Stimulated activated CD8-positive, alpha-beta memory T cell treated with anti-CD3 and anti-CD28 coated beads, Interleukin-15, amount 100 ng/mL, for 48 hours (primary cell): ENCODE results near the gene NCLN.
"Not testable (repeated sequence)": the region's sequence is repeated elsewhere in the genome, so short reads cannot be mapped to it uniquely, and the experiment has no call there.

Experiments
- DNase-seq, 2 donors: peaks; one replicate each; pipeline ENCODE4 v3.0.0-alpha.2; 2020; ENCODE audit warnings: low read depth in 2 of 2

Gene NCLN, protein sequence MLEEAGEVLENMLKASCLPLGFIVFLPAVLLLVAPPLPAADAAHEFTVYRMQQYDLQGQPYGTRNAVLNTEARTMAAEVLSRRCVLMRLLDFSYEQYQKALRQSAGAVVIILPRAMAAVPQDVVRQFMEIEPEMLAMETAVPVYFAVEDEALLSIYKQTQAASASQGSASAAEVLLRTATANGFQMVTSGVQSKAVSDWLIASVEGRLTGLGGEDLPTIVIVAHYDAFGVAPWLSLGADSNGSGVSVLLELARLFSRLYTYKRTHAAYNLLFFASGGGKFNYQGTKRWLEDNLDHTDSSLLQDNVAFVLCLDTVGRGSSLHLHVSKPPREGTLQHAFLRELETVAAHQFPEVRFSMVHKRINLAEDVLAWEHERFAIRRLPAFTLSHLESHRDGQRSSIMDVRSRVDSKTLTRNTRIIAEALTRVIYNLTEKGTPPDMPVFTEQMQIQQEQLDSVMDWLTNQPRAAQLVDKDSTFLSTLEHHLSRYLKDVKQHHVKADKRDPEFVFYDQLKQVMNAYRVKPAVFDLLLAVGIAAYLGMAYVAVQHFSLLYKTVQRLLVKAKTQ

DNA sequence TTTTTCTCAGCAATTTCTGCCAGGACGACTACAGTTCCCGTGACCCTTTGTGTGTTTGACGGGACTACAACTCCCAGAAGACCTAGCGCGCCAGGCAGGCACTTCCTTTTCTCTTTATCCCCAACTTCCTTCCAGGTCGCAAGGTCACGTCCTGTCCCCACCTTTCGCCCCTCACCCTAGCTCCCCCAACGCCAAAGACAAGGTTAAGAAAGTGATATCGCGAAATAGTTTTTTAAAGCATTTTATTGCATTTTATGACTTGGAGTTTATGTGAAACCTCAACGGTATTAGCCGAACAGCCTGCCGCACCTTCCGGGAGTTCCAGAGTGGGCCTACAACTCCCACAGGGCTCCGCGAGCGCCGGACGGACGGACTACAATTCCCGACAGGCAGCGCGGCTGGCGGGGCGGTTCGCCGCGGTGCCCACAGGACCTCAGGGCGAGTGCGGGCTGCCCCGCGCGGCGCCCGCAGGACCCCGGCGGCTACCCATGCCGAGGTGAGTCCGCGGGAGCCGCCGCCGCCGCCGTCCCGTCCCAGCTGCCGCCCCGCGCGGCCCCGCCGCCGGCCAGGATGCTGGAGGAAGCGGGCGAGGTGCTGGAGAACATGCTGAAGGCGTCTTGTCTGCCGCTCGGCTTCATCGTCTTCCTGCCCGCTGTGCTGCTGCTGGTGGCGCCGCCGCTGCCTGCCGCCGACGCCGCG, at the start of gene NCLN:
TSS of gene NCLN (plus strand) at position 470 of the 699 bp plus-strand sequence. CDS start at position 571, 101 bp downstream.
- DNase-seq = peak; percentile 88 to 91

DNA sequence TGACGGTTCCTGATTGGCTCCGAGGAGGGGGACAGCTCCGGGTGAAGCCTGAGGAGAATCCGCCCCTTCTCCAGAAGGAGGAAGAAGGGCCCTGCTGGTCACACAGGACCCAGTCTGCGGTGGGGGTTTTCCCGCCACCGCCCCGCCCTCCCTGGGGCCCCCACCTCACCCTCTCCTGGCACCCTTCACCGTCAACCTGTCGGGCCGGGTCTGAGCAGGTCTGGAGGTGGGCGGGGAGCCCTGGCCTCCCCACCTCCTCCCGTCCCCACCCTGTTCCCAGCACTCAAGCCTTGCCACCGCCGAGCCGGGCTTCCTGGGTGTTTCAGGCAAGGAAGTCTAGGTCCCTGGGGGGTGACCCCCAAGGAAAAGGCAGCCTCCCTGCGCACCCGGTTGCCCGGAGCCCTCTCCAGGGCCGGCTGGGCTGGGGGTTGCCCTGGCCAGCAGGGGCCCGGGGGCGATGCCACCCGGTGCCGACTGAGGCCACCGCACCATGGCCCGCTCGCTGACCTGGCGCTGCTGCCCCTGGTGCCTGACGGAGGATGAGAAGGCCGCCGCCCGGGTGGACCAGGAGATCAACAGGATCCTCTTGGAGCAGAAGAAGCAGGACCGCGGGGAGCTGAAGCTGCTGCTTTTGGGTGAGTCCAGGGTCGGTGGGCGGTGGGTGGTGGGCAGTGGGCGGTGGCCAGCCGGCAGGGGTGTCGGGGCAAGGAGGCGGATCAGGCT, 49.6 kb upstream of the NCLN start, which contains the start of gene GNA15:
TSS of gene GNA15 (plus strand) at position 73 of the 723 bp plus-strand sequence. CDS start at position 491, 418 bp downstream.
- DNase-seq = peak in 1 of 2 donors; percentile 34

DNA sequence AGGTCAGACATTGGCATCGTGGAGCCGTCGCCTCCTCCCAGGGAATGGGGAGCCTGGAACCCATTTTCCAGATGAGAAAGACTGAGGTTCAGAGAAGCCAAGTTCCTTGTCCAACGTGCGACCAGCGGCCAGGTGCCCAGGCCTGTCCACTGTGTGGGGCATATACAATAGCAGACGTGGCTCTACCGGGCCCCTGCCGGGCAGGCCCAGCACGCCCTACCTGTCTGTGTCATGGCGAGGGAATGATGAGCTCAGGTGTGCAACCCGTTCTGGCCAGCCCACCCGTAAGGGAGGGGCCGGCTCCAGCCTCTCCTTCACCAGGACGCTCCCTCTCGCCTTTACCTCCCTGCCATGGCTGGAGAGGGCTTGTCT, 49.1 kb upstream of the NCLN start:
- DNase-seq = no peak

DNA sequence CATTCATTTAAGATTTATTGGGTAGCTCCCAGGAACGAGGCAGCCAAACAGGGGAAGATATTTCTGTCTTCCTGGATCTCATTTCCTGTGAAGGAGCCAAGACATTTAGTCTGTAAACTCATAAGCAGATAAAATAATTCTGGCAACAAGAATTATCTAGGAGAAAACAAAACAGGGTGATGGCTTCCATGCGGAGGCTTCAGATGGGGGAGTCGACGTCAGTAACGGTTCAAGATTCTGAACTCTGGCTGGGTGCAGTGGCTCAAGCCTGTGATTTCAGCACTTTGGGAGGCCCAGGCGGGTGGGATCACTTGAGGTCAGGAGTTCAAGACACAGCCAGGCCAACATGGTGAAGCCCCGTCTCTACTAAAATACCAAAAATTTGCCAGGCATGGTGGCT, 48.6 kb upstream of the NCLN start:
- DNase-seq = no peak

DNA sequence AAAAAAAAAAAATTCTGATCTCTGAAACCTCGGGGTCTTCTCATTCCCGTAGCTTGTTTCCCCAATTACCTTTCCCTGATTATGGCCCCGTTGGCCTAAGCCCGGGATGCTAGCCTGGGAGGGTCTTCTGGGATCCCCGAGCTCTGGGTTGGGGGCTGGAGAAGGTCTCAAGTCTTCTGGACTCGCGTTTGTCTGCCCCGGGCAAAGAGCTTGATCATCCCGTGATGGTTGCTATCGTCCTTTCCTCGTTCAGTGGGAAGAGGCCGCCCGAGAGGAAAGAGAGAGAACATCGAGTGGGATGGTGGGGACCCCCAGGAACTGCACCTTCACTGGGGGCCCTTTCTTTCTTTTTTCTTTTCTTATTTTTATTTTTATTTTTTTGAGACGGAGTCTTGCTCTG, 47.5 kb upstream of the NCLN start:
- no peak for DNase-seq

DNA sequence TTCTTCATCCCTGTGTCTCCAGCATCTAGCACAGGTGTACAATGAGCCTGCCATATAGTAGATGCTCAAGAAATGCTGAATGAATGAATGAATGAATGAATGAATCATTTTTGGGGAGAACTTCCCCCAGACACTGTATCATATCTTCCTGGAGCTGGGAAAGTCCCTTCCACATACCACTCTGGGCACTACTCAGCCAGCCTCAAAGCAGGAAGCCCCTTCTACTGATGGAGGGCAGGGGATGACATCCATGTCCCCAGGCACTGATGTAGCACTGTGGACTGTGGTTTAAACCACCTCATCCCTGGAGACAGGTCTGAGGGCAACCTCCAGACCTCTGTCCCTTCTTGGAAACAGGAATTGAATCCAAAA, 45.1 kb upstream of the NCLN start:
- DNase-seq = no peak

DNA sequence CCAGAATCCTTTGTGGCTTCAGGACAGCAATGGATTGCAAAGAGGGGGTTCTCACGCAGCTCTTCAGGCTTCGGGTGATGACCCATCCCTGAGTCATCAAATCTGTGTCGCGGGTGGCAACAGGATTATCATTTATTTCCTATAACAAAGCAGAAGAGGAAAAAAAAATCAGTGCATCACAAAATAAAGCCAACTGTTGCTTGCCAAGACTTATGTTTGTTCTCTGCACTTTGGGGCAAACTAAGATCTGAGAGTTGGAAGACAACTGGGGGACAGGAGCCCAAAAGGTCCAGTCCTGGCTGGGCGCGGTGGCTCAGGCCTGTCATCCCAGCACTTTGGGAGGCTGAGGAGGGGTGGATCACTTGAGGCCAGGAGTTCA, 43.4 kb upstream of the NCLN start:
- peak in 1 of 2 donors; percentile 50 for DNase-seq

DNA sequence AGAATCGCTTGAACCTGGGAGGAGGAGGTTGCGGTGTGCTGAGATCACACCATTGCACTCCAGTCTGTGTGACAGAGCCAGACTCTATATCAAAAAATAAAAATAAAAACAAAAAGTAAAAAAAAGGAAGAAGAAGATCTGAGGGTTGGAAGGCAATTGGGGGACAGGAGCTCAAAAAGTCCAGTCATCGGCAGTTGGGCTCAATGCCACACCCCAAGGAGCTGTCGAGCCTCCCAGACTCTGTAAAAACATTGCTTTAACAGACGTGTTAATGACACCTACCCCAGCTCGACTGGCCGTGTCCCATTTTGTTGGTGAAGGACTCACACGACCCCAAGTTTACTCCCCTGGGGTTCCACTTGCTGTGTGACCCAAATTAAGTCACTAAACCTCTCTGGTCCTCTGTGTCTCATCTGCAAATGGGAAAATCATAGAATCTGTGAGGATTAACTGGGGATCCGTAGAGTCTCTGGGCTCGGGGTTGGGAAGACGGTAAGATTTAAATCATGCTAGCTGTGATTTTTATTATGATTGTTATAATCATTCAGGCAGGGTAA, 42.9 kb upstream of the NCLN start:
- DNase-seq = no peak

DNA sequence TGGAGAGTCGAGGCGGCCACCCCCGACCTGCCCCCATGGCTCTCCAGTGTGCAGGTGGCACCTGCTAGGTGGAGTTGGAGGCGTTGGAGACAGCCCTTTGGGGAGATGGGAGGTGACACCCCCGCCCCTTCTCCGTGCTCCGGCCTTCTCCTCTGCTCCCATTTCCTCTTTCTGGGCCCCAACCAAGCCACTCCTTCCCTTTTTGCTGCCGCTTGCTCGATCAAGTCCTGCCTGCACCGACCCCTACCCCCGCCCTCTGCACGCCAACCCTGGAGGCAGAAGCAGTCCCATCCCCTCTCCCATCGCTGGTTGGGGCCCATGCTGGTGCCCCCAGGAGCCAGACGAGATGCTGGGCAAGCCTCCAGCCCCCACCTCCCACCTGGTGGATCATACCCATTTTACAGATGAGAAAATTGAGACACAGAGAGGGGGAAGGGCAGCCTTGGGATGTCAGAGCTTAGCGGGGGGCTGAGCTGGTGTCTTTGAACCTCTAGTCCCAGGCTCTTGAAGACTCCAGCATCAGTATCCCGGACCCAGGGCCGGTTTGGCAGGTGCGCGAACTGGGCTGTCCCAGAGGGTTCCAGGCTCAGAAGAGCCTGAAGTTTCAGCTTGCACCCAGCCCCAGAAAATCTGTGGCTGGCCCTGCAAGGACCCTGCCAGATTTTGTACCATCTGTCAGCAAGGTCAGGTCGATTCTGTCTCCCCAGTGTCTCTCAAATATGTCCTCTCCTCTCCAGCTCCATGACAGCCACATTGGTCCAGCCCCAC, 39.6 kb upstream of the NCLN start:
- no peak for DNase-seq

DNA sequence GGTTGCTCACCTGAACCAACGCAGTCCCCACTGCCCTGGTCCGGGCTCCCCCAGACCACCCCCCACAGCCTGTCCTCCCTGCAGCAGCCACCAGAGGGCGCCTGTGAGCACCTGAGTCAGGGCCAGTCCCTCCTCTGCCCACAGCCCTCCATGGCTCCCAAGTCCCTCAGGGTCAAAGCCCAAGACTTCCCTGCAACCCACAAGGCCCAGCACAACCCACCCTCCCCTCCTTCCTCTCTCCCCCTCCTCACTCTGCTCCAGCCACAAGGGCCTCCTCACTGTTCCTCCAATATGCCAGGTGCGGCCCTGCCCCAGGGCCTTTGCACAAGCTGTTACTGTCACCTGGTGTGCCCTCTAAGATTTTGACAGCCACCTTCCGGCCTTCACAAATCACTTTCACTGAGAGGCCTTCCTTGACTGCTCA, 39.0 kb upstream of the NCLN start:
- DNase-seq = peak in 1 of 2 donors; percentile 38

DNA sequence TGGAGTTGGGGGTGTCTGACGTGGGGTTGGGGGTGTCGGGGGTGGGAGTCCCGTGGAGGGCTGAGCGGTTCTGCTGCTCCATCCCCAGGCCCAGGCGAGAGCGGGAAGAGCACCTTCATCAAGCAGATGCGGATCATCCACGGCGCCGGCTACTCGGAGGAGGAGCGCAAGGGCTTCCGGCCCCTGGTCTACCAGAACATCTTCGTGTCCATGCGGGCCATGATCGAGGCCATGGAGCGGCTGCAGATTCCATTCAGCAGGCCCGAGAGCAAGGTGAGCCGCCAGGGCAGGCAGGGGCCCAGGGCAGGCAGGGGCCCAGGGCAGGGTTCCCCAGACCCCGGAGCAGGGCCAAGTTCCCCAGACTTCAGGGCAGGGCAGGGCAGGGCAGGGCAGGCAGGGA, 37.2 kb upstream of the NCLN start:
- no peak for DNase-seq

DNA sequence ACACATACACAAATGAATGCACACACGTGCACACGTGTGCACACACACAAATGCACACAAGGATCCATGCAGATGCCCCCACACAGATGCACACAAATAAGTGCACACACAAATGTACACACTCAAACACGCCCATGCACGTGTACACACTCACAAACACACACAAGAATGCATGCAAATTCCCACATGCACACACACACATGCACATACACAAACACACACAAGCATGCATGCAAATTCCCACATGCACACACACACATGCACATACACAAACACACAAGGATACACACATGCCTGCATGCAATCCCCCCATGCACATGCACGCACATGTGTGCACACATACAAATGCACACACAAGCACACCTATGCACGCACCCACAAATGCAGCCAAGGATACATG, 36.6 kb upstream of the NCLN start:
- DNase-seq = no peak

DNA sequence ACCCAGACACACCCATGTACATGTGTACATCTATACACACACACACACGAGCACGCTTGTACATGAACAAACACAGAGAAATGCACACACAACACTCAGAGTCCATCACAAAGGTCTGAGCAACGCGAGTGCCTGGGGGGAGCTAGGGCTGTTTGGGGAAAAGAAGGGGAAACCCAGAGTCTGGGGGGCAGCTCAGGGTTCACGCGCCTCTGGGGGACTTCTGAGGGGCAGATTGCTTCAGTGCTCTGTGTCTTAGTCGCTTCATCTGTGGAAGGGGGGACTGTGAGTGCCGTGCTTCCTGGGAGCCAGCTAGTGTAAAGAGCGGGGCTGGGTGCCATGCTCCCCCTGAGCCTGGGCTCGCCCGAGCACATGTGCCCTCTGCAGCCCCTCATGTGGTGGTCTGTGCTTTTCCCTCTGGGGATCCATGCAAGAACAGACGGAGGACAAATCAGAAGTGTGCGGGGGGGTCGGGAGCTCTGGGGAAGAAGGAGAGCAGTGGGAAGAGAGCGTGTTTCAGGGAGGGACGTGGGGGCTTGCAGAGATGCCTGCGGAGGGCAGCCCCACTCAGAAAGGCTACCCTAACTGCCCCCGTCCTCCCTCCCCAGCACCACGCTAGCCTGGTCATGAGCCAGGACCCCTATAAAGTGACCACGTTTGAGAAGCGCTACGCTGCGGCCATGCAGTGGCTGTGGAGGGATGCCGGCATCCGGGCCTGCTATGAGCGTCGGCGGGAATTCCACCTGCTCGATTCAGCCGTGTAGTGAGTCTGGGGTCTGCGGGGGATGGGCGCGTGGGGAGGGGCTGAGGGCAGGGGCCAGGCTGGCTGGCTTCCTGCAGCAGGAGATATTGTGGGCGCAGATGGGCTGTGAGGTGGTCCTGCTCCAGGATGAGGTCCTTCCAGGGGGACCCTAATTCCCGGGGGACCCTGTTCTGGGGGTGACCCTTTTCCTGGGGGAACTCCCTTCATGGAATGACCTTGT, 35.9 kb upstream of the NCLN start:
- DNase-seq = no peak

DNA sequence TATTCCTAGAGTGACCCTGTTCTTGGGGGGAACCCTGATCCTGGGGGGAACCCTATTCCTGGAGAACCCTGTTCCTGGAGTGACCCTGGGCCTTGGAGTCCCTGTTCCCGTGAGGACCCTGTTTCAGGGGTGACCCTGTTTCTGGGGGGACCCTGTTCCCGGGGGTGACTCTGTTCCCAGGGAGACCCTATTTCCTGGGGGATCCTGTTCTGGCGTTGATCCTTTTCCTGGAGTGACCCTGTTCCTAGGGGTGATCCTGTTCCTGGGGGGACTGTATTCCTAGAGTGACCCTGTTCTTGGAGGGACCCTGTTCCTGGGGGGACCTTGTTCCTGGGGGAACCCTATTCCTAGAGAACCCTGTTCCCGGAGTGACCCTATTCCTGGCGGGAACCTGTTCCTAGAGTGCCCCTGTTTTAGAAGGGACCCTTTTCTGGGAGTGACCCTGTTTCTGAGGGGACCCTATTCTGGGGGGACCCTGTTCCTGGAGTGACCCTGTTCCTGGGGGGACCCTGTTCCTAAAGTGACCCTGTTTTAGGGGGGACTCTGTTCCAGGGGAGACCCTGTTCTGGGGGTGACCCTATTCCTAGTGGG, 34.9 kb upstream of the NCLN start:
- DNase-seq = no peak

DNA sequence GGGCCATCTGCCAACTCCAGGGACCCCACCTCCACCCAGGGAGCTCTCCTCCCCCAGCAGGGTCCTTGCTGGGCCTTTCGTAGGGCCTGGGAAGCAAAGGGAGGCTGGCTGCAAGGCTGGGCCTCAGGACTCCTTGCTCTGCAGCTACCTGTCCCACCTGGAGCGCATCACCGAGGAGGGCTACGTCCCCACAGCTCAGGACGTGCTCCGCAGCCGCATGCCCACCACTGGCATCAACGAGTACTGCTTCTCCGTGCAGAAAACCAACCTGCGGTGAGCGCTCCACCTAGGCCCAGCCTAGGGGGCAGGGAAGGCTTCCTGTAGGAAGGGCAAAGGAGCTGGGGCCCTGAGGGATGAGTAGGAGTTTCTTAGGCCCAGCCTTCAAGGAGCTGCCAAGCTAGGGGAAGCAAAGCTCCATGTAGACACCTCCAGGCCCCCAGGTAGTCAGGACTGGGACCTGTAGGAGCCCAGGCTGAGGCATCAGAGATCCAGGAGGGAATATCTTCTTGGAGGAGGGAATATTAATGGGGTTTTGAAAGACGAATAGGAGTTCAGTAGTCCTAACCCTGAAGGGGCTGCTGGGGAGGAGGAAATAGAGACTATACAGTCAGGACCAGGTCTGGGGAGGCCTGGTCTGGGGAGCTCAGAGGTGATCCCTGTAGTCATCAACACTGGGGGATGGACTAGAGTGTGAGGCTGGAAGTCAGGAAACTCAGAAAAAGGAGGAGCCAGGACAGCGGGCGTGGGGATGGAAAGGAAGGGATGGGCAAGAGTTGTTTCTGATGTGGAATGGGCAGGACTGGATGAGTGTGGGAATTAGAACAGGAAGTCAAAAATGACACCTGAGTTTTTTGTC, 33.9 kb upstream of the NCLN start:
- DNase-seq = no peak

DNA sequence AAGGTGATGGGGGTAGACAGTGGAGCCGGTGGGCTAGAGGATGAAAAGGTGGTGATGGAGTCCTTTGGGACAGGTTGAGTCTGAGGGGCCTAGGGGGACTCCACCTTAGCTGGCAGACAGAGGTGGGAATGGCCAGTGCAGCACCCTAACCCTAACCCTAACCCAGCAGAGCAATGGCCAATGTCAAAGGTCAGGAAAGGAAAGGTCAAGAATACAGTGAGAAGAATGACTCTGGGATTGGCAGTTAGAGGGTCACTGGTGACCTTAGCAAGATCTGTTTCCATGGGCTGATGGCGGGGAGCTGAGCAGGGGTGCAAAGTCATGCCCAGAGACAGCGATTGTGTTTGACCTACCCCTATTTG, 33.3 kb upstream of the NCLN start:
- no peak for DNase-seq

DNA sequence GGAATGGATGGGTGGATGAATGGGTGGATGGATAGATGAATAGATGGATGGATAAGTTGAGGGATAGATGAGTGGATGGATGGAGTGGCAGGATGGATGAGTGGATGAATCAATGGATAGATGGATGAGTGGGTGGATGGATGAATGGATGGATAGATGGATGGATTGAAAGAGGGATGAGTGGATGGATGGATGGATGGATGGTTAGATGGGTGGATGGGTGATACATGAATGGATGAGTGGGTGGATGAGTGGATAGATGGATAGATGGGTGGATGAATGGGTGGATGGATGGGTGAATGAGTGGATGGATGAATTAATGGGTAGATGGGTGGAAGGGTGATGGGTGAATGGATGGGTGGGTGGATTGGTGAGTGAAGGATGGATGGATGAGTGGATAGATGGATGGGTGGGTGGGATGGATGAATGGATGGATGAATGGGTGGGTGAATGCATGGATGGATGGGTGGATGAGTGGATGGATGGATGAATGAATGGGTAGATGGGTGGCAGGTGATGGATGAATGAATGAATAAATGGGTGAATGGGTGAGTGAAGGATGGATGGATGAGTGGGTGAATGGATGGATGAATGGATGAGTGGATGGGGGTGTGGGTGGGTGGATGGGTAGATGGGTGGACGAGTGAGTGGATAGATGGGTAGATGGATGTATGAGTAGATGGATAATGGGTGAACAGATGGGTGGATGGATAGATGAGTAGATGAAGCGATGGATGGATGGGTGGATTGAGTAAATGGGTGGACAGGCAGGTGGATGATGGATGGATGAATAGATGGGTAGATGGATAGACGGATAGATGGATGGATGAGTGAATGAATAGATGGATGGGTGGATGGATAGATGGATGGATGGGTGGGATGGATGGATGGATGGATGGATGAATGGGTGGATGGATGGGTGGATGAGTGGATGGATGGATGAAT, 32.2 kb upstream of the NCLN start:
- DNase-seq = no peak

DNA sequence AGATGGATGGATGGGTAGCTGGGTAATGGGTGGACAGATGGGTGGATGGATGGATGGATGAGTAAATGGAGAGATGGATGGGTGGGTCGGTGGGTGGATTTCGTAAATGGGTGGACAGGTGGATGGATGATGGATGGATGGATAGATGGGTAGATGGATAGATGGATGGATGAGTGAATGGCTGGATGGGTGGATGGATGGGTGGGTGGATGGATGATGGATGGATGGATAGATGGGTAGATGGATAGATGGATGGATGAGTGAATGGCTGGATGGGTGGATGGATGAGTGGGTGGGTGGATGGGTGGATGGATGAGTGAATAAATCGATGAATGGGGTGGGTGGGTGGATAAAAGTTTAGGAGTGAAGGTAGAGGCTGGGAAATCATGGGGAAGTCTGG, 31.3 kb upstream of the NCLN start:
- DNase-seq = not testable (repeated sequence)
